BLaER1 treated with 17β-estradiol and CSF1 and Interleukin-3, amounts not matched to agents 10 nM and 100 nM (cell line): ENCODE results near the gene PFDN2.
A peak's percentile ranks its signal among the peaks of the same experiment; 100 is the strongest.

Experiments used
- H3K27ac ChIP-seq, 11 experiments: shearing (Covaris generic); formaldehyde crosslinking; 2 replicates each; pipeline ENCODE4 v1.8.1; 2022
- H3K27me3 ChIP-seq, 11 experiments: shearing (Covaris generic); formaldehyde crosslinking; 2 replicates each; pipeline ENCODE4 v1.8.1; 2022
- H3K36me3 ChIP-seq, 11 experiments: shearing (Covaris generic); formaldehyde crosslinking; 2 replicates each; pipeline ENCODE4 v1.8.1; 2022
- H3K4me1 ChIP-seq, 10 experiments: shearing (Covaris generic); formaldehyde crosslinking; 2 replicates each; pipeline ENCODE4 v1.8.1; 2022
- H3K4me2 ChIP-seq, 11 experiments: shearing (Covaris generic); formaldehyde crosslinking; 2 replicates each; pipeline ENCODE4 v1.8.1; 2022
- H3K4me3 ChIP-seq, 10 experiments: shearing (Covaris generic); formaldehyde crosslinking; 2 replicates each; pipeline ENCODE4 v1.8.1; 2022
- H3K9ac ChIP-seq, 11 experiments: shearing (Covaris generic); formaldehyde crosslinking; 2 replicates each; pipeline ENCODE4 v1.8.1; 2022
- H3K9me3 ChIP-seq, 11 experiments: shearing (Covaris generic); formaldehyde crosslinking; replicated peaks in 1 of 11; 2 replicates each; pipeline ENCODE4 v1.8.1; 2022
- H4K20me1 ChIP-seq, 11 experiments: shearing (Covaris generic); formaldehyde crosslinking; 2 replicates each; pipeline ENCODE4 v1.8.1; 2022
- Cebpa-rat ChIP-seq, 11 experiments: shearing (Covaris generic); IDR thresholded peaks; 2 replicates each; pipeline ENCODE4 v1.8.1; 2022

The PFDN2 gene

GRCh38 chr1:161131523-161132409, 13.9 kb upstream of the PFDN2 start:
- Histone ChIP-seq H3K4me1 (peaks cover 53 to 81% (median 68%) of the 10 kb centered on the region in 10 experiments), H3K27ac (peak overlapping the region; percentile 87 to 98 (median 95)), H3K4me3 (peak overlapping the region; percentile 71 to 87 (median 82))

GRCh38 chr1:161130266-161130665, 12.4 kb upstream of the PFDN2 start:
- peaks cover 50 to 62% (median 56%) of the 10 kb centered on the region in 11 experiments for H3K36me3 ChIP-seq
- peak overlapping the region; percentile 84 to 97 (median 92) for H3K4me2 ChIP-seq
- H4K20me1 ChIP-seq: peaks cover 0 to 58% (median 28%) of the 10 kb centered on the region in 11 experiments; a peak in 12 of 22 replicates
- no peaks in the 10 kb centered on the region for H3K27me3 ChIP-seq
- TF ChIP-seq Cebpa-rat (IDR thresholded peaks at IDR 0.05): no peak
- H3K27ac ChIP-seq: no peak overlapping the region
- H3K9me3 ChIP-seq: no peaks in the 10 kb centered on the region
- H3K9ac ChIP-seq: no peak overlapping the region
- peaks cover 53 to 69% (median 60%) of the 10 kb centered on the region in 10 experiments for H3K4me1 ChIP-seq
- peak overlapping the region in 2 of 10 experiments; percentile 75 to 87; a peak in 2 of 20 replicates for H3K4me3 ChIP-seq

More at GRCh38 chr1:161131523-161132409, 13.9 kb upstream of the PFDN2 start:
- H3K9ac ChIP-seq: peak overlapping the region; percentile 88 to 96 (median 93)
- H4K20me1 ChIP-seq: peaks cover 0 to 43% (median 18%) of the 10 kb centered on the region in 11 experiments; a peak in 11 of 22 replicates
- TF ChIP-seq Cebpa-rat (IDR thresholded peaks at IDR 0.05): no peak
- H3K9me3 ChIP-seq: no peaks in the 10 kb centered on the region
- no peaks in the 10 kb centered on the region for H3K27me3 ChIP-seq
- H3K36me3 ChIP-seq: peaks cover 35 to 57% (median 41%) of the 10 kb centered on the region in 11 experiments
- peak overlapping the region; percentile 84 to 97 (median 92) for H3K4me2 ChIP-seq

GRCh38 chr1:161128591-161129420, 11.0 kb upstream of the PFDN2 start:
- no peak for TF ChIP-seq Cebpa-rat (IDR thresholded peaks at IDR 0.05)
- no peak overlapping the region; a peak in 1 of 22 replicates for H3K27ac ChIP-seq
- no peak overlapping the region for H3K9ac ChIP-seq
- H3K4me1 ChIP-seq: peaks cover 48 to 59% (median 52%) of the 10 kb centered on the region in 10 experiments
- peaks cover 60 to 71% (median 69%) of the 10 kb centered on the region in 11 experiments for H3K36me3 ChIP-seq
- H4K20me1 ChIP-seq: peaks cover 0 to 73% (median 34%) of the 10 kb centered on the region in 11 experiments; a peak in 13 of 22 replicates
- no peaks in the 10 kb centered on the region for H3K27me3 ChIP-seq
- H3K9me3 ChIP-seq: no peaks in the 10 kb centered on the region
- H3K4me2 ChIP-seq: peak overlapping the region in 9 of 11 experiments; percentile 0 to 97 (median 62); a peak in 13 of 22 replicates
- no peak overlapping the region for H3K4me3 ChIP-seq

GRCh38 chr1:161127649-161128048, 9.8 kb upstream of the PFDN2 start:
- Histone ChIP-seq H3K4me1 (peaks cover 42 to 66% (median 48%) of the 10 kb centered on the region in 10 experiments), H3K36me3 (peaks cover 71 to 82% (median 81%) of the 10 kb centered on the region in 11 experiments), H3K4me2 (peak overlapping the region in 10 of 11 experiments; percentile 0 to 97 (median 58); a peak in 17 of 22 replicates)

GRCh38 chr1:161122967-161123366, 5.1 kb upstream of the PFDN2 start:
- peaks cover 75 to 83% (median 82%) of the 10 kb centered on the region in 11 experiments for H3K36me3 ChIP-seq

More at GRCh38 chr1:161127649-161128048, 9.8 kb upstream of the PFDN2 start:
- H3K27me3 ChIP-seq: no peaks in the 10 kb centered on the region
- H3K9ac ChIP-seq: peak overlapping the region in 2 of 11 experiments; percentile 3 to 38; a peak in 2 of 22 replicates
- H3K4me3 ChIP-seq: peak overlapping the region in 1 of 10 experiments; percentile 43; a peak in 2 of 20 replicates
- TF ChIP-seq Cebpa-rat (IDR thresholded peaks at IDR 0.05): no peak
- peaks cover 0 to 83% (median 36%) of the 10 kb centered on the region in 11 experiments; a peak in 13 of 22 replicates for H4K20me1 ChIP-seq
- H3K27ac ChIP-seq: peak overlapping the region in 1 of 11 experiments; percentile 3; a peak in 1 of 22 replicates
- no peaks in the 10 kb centered on the region for H3K9me3 ChIP-seq

GRCh38 chr1:161121834-161122233, 4.0 kb upstream of the PFDN2 start:
- peak overlapping the region in 5 of 11 experiments; percentile 26 to 48 (median 42); a peak in 7 of 22 replicates for H3K9ac ChIP-seq
- H4K20me1 ChIP-seq: peaks cover 0 to 52% (median 25%) of the 10 kb centered on the region in 11 experiments; a peak in 14 of 22 replicates
- H3K27ac ChIP-seq: peak overlapping the region in 7 of 11 experiments; percentile 20 to 65 (median 60); a peak in 13 of 22 replicates
- H3K4me2 ChIP-seq: peak overlapping the region in 7 of 11 experiments; percentile 18 to 98 (median 76); a peak in 13 of 22 replicates
- no peak overlapping the region; a peak in 1 of 20 replicates for H3K4me3 ChIP-seq
- TF ChIP-seq Cebpa-rat (IDR thresholded peaks at IDR 0.05): no peak
- no peaks in the 10 kb centered on the region for H3K27me3 ChIP-seq
- peaks cover 22 to 63% (median 45%) of the 10 kb centered on the region in 10 experiments for H3K4me1 ChIP-seq
- H3K9me3 ChIP-seq: no peaks in the 10 kb centered on the region
- peaks cover 64 to 72% (median 71%) of the 10 kb centered on the region in 11 experiments for H3K36me3 ChIP-seq

More at GRCh38 chr1:161122967-161123366, 5.1 kb upstream of the PFDN2 start:
- Histone ChIP-seq H3K27ac (no peak overlapping the region), H3K4me1 (peaks cover 25 to 71% (median 50%) of the 10 kb centered on the region in 10 experiments), H3K27me3 (no peaks in the 10 kb centered on the region), H3K9ac (no peak overlapping the region), H3K9me3 (no peaks in the 10 kb centered on the region), H3K4me3 (no peak overlapping the region), H4K20me1 (peaks cover 0 to 63% (median 33%) of the 10 kb centered on the region in 11 experiments; a peak in 14 of 22 replicates), H3K4me2 (peak overlapping the region in 3 of 11 experiments; percentile 91 to 98 (median 98); a peak in 5 of 22 replicates)
- no peak for TF ChIP-seq Cebpa-rat (IDR thresholded peaks at IDR 0.05)

- H3K9ac ChIP-seq: peak overlapping the region in 4 of 11 experiments; percentile 26 to 48 (median 38); a peak in 4 of 22 replicates
- peak overlapping the region in 7 of 11 experiments; percentile 18 to 98 (median 76); a peak in 13 of 22 replicates for H3K4me2 ChIP-seq
- H3K27ac ChIP-seq: peak overlapping the region in 7 of 11 experiments; percentile 20 to 65 (median 60); a peak in 15 of 22 replicates
- H3K4me3 ChIP-seq: no peak overlapping the region
- H3K9me3 ChIP-seq: no peaks in the 10 kb centered on the region
- H4K20me1 ChIP-seq: peaks cover 2 to 50% (median 32%) of the 10 kb centered on the region in 11 experiments; a peak in 18 of 22 replicates
- no peaks in the 10 kb centered on the region for H3K27me3 ChIP-seq
- H3K36me3 ChIP-seq: peaks cover 58 to 72% (median 65%) of the 10 kb centered on the region in 11 experiments
- no peak for TF ChIP-seq Cebpa-rat (IDR thresholded peaks at IDR 0.05)
- peaks cover 29 to 66% (median 52%) of the 10 kb centered on the region in 10 experiments for H3K4me1 ChIP-seq
Observed at GRCh38 chr1:161121042-161121650, 3.3 kb upstream of the PFDN2 start.
